Pancreas (tissue), 10 donors: ENCODE results near the gene WNT3A. TPM values are rescaled to one million over a fixed set of nuclear protein-coding genes. Genes with fewer than 3 reads are reported as not detected.

Experiments
- ATAC-seq, 4 donors: fragments of 200-7000 bp; cut with Tn5 transposase; one replicate each; pipeline versions ENCODE4 v1.8.0 to v1.9.1; 2020; ENCODE audit warnings: mild to moderate bottlenecking in 4 of 4, moderate library complexity in 4 of 4
- DNase-seq, 6 donors: peaks; one replicate each; pipeline ENCODE4 v3.0.0-alpha.2; 2020
- FAIRE-seq: peaks from 2 replicates; lab custom pipeline; 2012; peaks lifted over from hg19 to GRCh38; lab: Jason Lieb, UNC
- H3K27ac ChIP-seq, 4 donors: fragments of 200-600 bp; sonication (generic); 1 replicate in 3 of 4; 2 replicates in 1 of 4; pipeline versions ENCODE4 v1.5.0 to v1.8.0; 2020
- H3K27me3 ChIP-seq, 4 donors: fragments of 200-600 bp; one replicate each; pipeline ENCODE4 v1.8.0; 2021
- H3K36me3 ChIP-seq, 3 donors: fragments of 200-600 bp; sonication (generic) in 1 of 3; one replicate each; pipeline versions ENCODE4 v1.5.0 to v1.8.0; 2020 to 2021
- H3K4me1 ChIP-seq, 3 donors: fragments of 200-600 bp; one replicate each; pipeline ENCODE4 v1.8.0; 2021
- H3K4me3 ChIP-seq, 4 donors: fragments of 200-600 bp; sonication (generic) in 2 of 4; one replicate each; pipeline versions ENCODE4 v1.5.0 to v1.8.0; 2020 to 2021
- H3K9me3 ChIP-seq, 4 donors: fragments of 200-600 bp; one replicate each; pipeline ENCODE4 v1.8.0; 2021
- CTCF ChIP-seq, 4 donors: fragments of 200-600 bp; sonication (generic) in 3 of 4; IDR thresholded peaks; one replicate each; pipeline versions ENCODE4 v1.5.0 to v1.8.0; 2021; ENCODE audit warnings: antibody characterized with exemption in 4 of 4
- WGBS, 2 donors: extraction: QIAGEN DNeasy Blood & Tissue Kit; methylation state at CpG; one replicate each; pipeline ENCODE4 v1.1.7; 2013; 5-methylcytosine and 5-hydroxymethylcytosine counted together
- intact Hi-C, 3 donors: fragments of 100-400 bp; cut with DNase I; formaldehyde crosslinking; loops; one replicate each; pipeline versions ENCODE4 v1.11.1 to v1.14.2; 2022
- polyA plus RNA-seq, 2 donors: library from polyadenylated mRNA; stranded (reverse); fragments of 200-250 nt; gene quantifications; one replicate each; pipeline ENCODE4 v1.2.3, GENCODE V29; 2013
- total RNA-seq, 6 donors: library from RNA; stranded (reverse); fragmentation: NEBNext Ultra II Directional in 4 of 6; extraction: Animal tissue kit (Norgen Biotek cat#: 25700) in 4 of 6; gene quantifications; one replicate each; pipeline versions ENCODE4 v1.2.1 to v1.2.4, GENCODE V29; 2021 to 2023
- donor health status: healthy with polysubstance abuse.
- donor health status: DM: no; HTN: no; CAD: no; lungs with moderate emphysema.
- donor health status: DM: no; HTN: no; CAD: no.
- donor health status: control.
- donor health status: control.
- donor health status: Bipolar disorder and iron deficiency.
- donor health status: DM: yes; HTN: yes; CAD: no.
- donor health status: DM: no; HTN: no; CAD: no.
- donor health status: DM: no; HTN: no; CAD: no.
- donor health status: DM: yes; HTN: yes; CAD: no.

WNT3A gene
- total and polyA plus RNA-seq, 8 donors = 0.08 TPM; not detected in 7

DNA sequence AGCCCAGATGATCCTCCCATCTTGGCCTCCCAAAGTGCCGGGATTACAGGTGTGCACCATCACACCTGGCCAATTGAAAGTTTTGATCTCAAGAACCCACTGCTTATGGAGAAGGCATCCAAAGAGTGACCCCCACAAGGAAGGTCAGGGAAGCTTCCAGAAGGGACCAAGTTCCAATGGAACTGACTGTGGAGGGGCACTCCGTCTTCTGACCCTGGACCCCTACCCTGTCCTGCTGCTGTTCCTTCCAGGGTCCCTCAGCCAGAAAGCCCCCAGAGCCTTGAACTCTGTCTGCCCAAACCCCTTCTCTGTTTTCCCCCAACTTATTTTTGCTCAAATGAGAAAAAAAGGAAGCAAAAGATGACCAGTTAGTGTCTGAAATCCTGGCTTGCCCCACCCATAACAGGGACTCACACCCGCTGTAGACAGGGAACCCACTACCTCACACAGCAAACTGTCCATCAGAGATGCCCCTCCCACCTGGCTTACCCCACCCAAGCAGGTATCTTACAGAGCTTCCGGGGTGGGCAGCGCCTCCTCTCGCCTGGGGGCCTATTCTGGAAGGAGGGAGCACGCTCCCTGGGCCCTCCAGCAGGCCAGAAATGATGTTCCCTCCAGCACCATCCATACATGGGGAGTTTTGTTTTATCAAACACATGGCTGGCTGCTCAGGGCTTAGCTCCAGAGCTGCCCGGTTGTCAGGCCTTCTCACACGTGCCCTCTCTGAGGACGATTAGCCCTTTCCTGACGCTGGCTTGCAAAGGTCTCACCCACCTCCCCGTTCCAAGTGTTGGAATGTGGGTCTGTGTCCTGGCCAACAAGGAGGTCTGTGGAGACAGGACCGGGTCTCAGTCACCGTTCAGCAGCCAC, 3.1 kb upstream of the WNT3A start:
- TF ChIP-seq CTCF (IDR thresholded peaks at IDR 0.05) = no peak
- Histone ChIP-seq H3K27me3 (peaks cover 0 to 27% (median 15%) of the 10 kb centered on the region in 4 donors), H3K27ac (no peak overlapping the region), H3K36me3 (no peaks in the 10 kb centered on the region), H3K9me3 (no peaks in the 10 kb centered on the region), H3K4me3 (no peak overlapping the region), H3K4me1 (no peaks in the 10 kb centered on the region)
- 44 to 45% methylated on average over 14 of the region's 14 CpGs for WGBS, 2 donors
- ATAC-seq = no peak
- no peak for DNase-seq
- intact Hi-C loops = no loop called here
- FAIRE-seq = no peak

DNA sequence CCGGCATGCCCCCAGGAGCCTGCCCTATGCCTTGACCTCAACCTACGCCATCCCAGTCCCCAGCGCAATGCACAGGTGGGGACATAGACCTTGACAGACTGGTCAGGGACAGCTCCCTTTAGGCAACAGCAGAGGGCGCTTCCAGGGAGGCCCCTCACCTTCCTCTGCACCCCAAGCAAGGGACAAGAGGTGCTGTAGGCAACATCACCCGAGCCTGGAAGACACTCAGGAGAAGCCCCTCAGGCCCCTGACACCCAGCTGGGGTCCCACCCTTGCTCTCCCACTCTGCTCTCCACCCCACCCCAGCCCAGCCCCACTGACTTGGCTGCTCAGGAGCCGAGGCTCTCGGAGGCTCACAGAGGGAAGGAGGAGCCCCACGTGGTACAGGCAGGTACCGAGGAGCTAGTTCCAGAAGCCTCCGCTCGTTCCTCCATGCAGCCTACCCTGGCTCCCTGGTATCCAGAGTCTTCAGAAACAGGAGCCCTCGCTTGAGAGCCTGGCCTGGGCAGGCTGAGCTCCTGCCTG, 2.4 kb upstream of the WNT3A start:
- DNase-seq (no peak), ATAC-seq (peak in 3 of 4 donors; percentile 49 to 68 (median 66)), FAIRE-seq (no peak)
- no peak overlapping the region for H3K27ac ChIP-seq
- no peak overlapping the region for H3K4me3 ChIP-seq
- no peaks in the 10 kb centered on the region for H3K36me3 ChIP-seq
- peaks cover 0 to 27% (median 15%) of the 10 kb centered on the region in 4 donors for H3K27me3 ChIP-seq
- H3K4me1 ChIP-seq = no peaks in the 10 kb centered on the region
- WGBS, 2 donors = 7 to 11% methylated on average over 12 of the region's 12 CpGs
- TF ChIP-seq CTCF (IDR thresholded peaks at IDR 0.05) = peak in 1 of 4 donors; percentile 12
- no peaks in the 10 kb centered on the region for H3K9me3 ChIP-seq
- intact Hi-C loops = no loop called here

GRCh38 chr1:228004856-228005462, 1.8 kb upstream of the WNT3A start:
- Histone ChIP-seq H3K4me1 (no peaks in the 10 kb centered on the region), H3K27me3 (peaks cover 0 to 27% (median 15%) of the 10 kb centered on the region in 4 donors), H3K36me3 (no peaks in the 10 kb centered on the region), H3K9me3 (no peaks in the 10 kb centered on the region), H3K4me3 (no peak overlapping the region), H3K27ac (no peak overlapping the region)
- FAIRE-seq (no peak), ATAC-seq (no peak), DNase-seq (no peak)
- 17 to 20% methylated on average over 19 of the region's 19 CpGs for WGBS, 2 donors
- intact Hi-C loops = no loop called here
- no peak for TF ChIP-seq CTCF (IDR thresholded peaks at IDR 0.05)

GRCh38 chr1:228005511-228006033, 1.2 kb upstream of the WNT3A start:
- DNase-seq (no peak), FAIRE-seq (no peak), ATAC-seq (no peak)
- Histone ChIP-seq H3K36me3 (no peaks in the 10 kb centered on the region), H3K9me3 (no peaks in the 10 kb centered on the region), H3K4me3 (no peak overlapping the region), H3K27me3 (peaks cover 0 to 27% (median 15%) of the 10 kb centered on the region in 4 donors), H3K4me1 (no peaks in the 10 kb centered on the region), H3K27ac (no peak overlapping the region)
- intact Hi-C loops = no loop called here
- WGBS, 2 donors = 2 to 3% methylated on average over 13 of the region's 13 CpGs
- no peak for TF ChIP-seq CTCF (IDR thresholded peaks at IDR 0.05)
